Activated naive CD8-positive, alpha-beta T cell (primary cell): ENCODE results near the gene CIAPIN1.

ENCODE experiments used
- H3K27ac Mint-ChIP-seq: one replicate; pipeline ENCODE4 v1.8.0; 2021; ENCODE audit warnings: mixed read lengths
- H3K27me3 Mint-ChIP-seq: one replicate; pipeline ENCODE4 v1.8.0; 2021; ENCODE audit warnings: mixed read lengths
- H3K36me3 Mint-ChIP-seq: one replicate; pipeline ENCODE4 v1.8.0; 2021; ENCODE audit warnings: mixed read lengths
- H3K4me1 Mint-ChIP-seq: one replicate; pipeline ENCODE4 v1.8.0; 2021; ENCODE audit warnings: low read depth, mixed read lengths
- H3K4me3 Mint-ChIP-seq: one replicate; pipeline ENCODE4 v1.8.0; 2021; ENCODE audit warnings: mild to moderate bottlenecking, mixed read lengths
- H3K9me3 Mint-ChIP-seq: one replicate; pipeline ENCODE4 v1.8.0; 2021; ENCODE audit warnings: low read depth, mixed read lengths

The CIAPIN1 gene

GRCh38 chr16:57447186-57447962 is at the start of gene CIAPIN1, which contains the start of gene COQ9:
CIAPIN1 (minus strand) TSS chr16:57447385; CDS start chr16:57440928, 6,457 bp downstream.
COQ9 (plus strand) TSS chr16:57447479; CDS start chr16:57447506, 27 bp downstream.
- Mint-ChIP-seq H3K4me3 (peak within 1 kb of the TSS; percentile 94), H3K9me3 (no peaks in the 10 kb centered on the region), H3K4me1 (peaks cover 39% of the 10 kb centered on the region), H3K27me3 (no peaks in the 10 kb centered on the region), H3K36me3 (no peaks in the 10 kb centered on the region), H3K27ac (peak within 1 kb of the TSS; percentile 91)

GRCh38 chr16:57493767-57494166 is 46.6 kb upstream of the CIAPIN1 start:
- no peaks in the 10 kb centered on the region for H3K4me1 Mint-ChIP-seq
- H3K4me3 Mint-ChIP-seq, result no peak overlapping the region
- H3K27ac Mint-ChIP-seq, result no peak overlapping the region
- no peaks in the 10 kb centered on the region for H3K9me3 Mint-ChIP-seq
- H3K36me3 Mint-ChIP-seq, result no peaks in the 10 kb centered on the region
- H3K27me3 Mint-ChIP-seq, result no peaks in the 10 kb centered on the region

- H3K4me3 Mint-ChIP-seq, result no peak overlapping the region
- no peaks in the 10 kb centered on the region for H3K36me3 Mint-ChIP-seq
- H3K4me1 Mint-ChIP-seq, result peaks cover 18% of the 10 kb centered on the region
- H3K9me3 Mint-ChIP-seq, result no peaks in the 10 kb centered on the region
- H3K27ac Mint-ChIP-seq, result no peak overlapping the region
- H3K27me3 Mint-ChIP-seq, result no peaks in the 10 kb centered on the region
Observed at GRCh38 chr16:57489229-57489628, 42.0 kb upstream of the CIAPIN1 start.

- no peaks in the 10 kb centered on the region for H3K9me3 Mint-ChIP-seq
- no peaks in the 10 kb centered on the region for H3K36me3 Mint-ChIP-seq
- H3K4me1 Mint-ChIP-seq, result peaks cover 18% of the 10 kb centered on the region
- peak overlapping the region; percentile 47 for H3K27ac Mint-ChIP-seq
- peak overlapping the region; percentile 81 for H3K4me3 Mint-ChIP-seq
- no peaks in the 10 kb centered on the region for H3K27me3 Mint-ChIP-seq
Observed at GRCh38 chr16:57486858-57487834, 40.0 kb upstream of the CIAPIN1 start.

GRCh38 chr16:57485916-57486857 is 39.0 kb upstream of the CIAPIN1 start, which contains the start of gene DOK4:
DOK4 (minus strand) TSS chr16:57486493; CDS start chr16:57479507, 6,986 bp downstream.
- peaks cover 18% of the 10 kb centered on the region for H3K4me1 Mint-ChIP-seq

GRCh38 chr16:57485091-57485915 is 38.1 kb upstream of the CIAPIN1 start:
- no peaks in the 10 kb centered on the region for H3K9me3 Mint-ChIP-seq

More at GRCh38 chr16:57485916-57486857, 39.0 kb upstream of the CIAPIN1 start, which contains the start of gene DOK4:
- peak within 1 kb of the TSS; percentile 47 for H3K27ac Mint-ChIP-seq
- no peaks in the 10 kb centered on the region for H3K36me3 Mint-ChIP-seq
- peak within 1 kb of the TSS; percentile 85 for H3K4me3 Mint-ChIP-seq
- H3K27me3 Mint-ChIP-seq, result no peaks in the 10 kb centered on the region
- no peaks in the 10 kb centered on the region for H3K9me3 Mint-ChIP-seq

GRCh38 chr16:57484515-57485005 is 37.4 kb upstream of the CIAPIN1 start:
- H3K4me1 Mint-ChIP-seq, result peaks cover 18% of the 10 kb centered on the region
- no peak overlapping the region for H3K27ac Mint-ChIP-seq
- no peaks in the 10 kb centered on the region for H3K27me3 Mint-ChIP-seq
- H3K36me3 Mint-ChIP-seq, result no peaks in the 10 kb centered on the region
- H3K9me3 Mint-ChIP-seq, result no peaks in the 10 kb centered on the region
- H3K4me3 Mint-ChIP-seq, result no peak overlapping the region

More at GRCh38 chr16:57485091-57485915, 38.1 kb upstream of the CIAPIN1 start:
- H3K4me3 Mint-ChIP-seq, result peak overlapping the region; percentile 85
- no peaks in the 10 kb centered on the region for H3K27me3 Mint-ChIP-seq
- no peaks in the 10 kb centered on the region for H3K36me3 Mint-ChIP-seq
- peaks cover 18% of the 10 kb centered on the region for H3K4me1 Mint-ChIP-seq
- H3K27ac Mint-ChIP-seq, result peak overlapping the region; percentile 22

GRCh38 chr16:57483725-57484514 is 36.7 kb upstream of the CIAPIN1 start:
- no peak overlapping the region for H3K27ac Mint-ChIP-seq
- H3K9me3 Mint-ChIP-seq, result no peaks in the 10 kb centered on the region
- H3K4me3 Mint-ChIP-seq, result no peak overlapping the region
- H3K4me1 Mint-ChIP-seq, result peaks cover 20% of the 10 kb centered on the region
- no peaks in the 10 kb centered on the region for H3K36me3 Mint-ChIP-seq
- no peaks in the 10 kb centered on the region for H3K27me3 Mint-ChIP-seq

- Mint-ChIP-seq H3K4me3 (no peak overlapping the region), H3K4me1 (peaks cover 22% of the 10 kb centered on the region), H3K27ac (no peak overlapping the region), H3K36me3 (no peaks in the 10 kb centered on the region), H3K27me3 (no peaks in the 10 kb centered on the region), H3K9me3 (no peaks in the 10 kb centered on the region)
Observed at GRCh38 chr16:57482845-57483545, 35.8 kb upstream of the CIAPIN1 start.

- Mint-ChIP-seq H3K4me3 (no peak overlapping the region), H3K4me1 (peaks cover 16% of the 10 kb centered on the region), H3K9me3 (no peaks in the 10 kb centered on the region), H3K27ac (no peak overlapping the region), H3K36me3 (no peaks in the 10 kb centered on the region), H3K27me3 (no peaks in the 10 kb centered on the region)
Observed at GRCh38 chr16:57481421-57481820, 34.2 kb upstream of the CIAPIN1 start.

GRCh38 chr16:57480754-57481230 is 33.6 kb upstream of the CIAPIN1 start:
- H3K36me3 Mint-ChIP-seq, result no peaks in the 10 kb centered on the region
- H3K27me3 Mint-ChIP-seq, result no peaks in the 10 kb centered on the region
- H3K4me3 Mint-ChIP-seq, result no peak overlapping the region
- H3K9me3 Mint-ChIP-seq, result no peaks in the 10 kb centered on the region
- H3K4me1 Mint-ChIP-seq, result peaks cover 19% of the 10 kb centered on the region
- no peak overlapping the region for H3K27ac Mint-ChIP-seq
